HG03175 (cell line): ENCODE data around the gene COQ3.
A peak's percentile ranks its signal among the peaks of the same experiment; 100 is the strongest.
"Not testable (repeated sequence)": the region's sequence is repeated elsewhere in the genome, so short reads cannot be mapped to it uniquely, and the experiment has no call there.

ENCODE experiments used
- ATAC-seq: cut with Tn5 transposase; IDR thresholded peaks from one replicate; pipeline ENCODE4 v1.9.1; 2021; ENCODE audit warnings: mild to moderate bottlenecking, moderate library complexity; ENCODE audit not compliant: unreplicated experiment

Gene COQ3

GRCh38 chr6:99390896-99391295 lies 3.1 kb downstream of the COQ3 start:
- ATAC-seq = no peak

GRCh38 chr6:99384507-99384906 lies 9.5 kb downstream of the COQ3 start:
- no peak for ATAC-seq

- no peak for ATAC-seq
Observed at GRCh38 chr6:99378636-99379035, 15.4 kb downstream of the COQ3 start.

- ATAC-seq = no peak
Observed at GRCh38 chr6:99369533-99369932, 24.5 kb downstream of the COQ3 start.

- ATAC-seq = no peak
Observed at GRCh38 chr6:99366852-99367251, 27.1 kb downstream of the COQ3 start.

GRCh38 chr6:99364026-99364425 lies 30.0 kb downstream of the COQ3 start:
- ATAC-seq = peak; percentile 82

- no peak for ATAC-seq
Observed at GRCh38 chr6:99362678-99363268, 31.2 kb downstream of the COQ3 start.

GRCh38 chr6:99359800-99360199 lies 34.2 kb downstream of the COQ3 start:
- ATAC-seq = no peak

- ATAC-seq = no peak
Observed at GRCh38 chr6:99356641-99357040, 37.4 kb downstream of the COQ3 start.

- ATAC-seq = no peak
Observed at GRCh38 chr6:99354983-99355382, 39.0 kb downstream of the COQ3 start.

GRCh38 chr6:99353126-99353525 lies 40.9 kb downstream of the COQ3 start:
- ATAC-seq = no peak

- ATAC-seq = no peak
Observed at GRCh38 chr6:99350573-99350972, 43.4 kb downstream of the COQ3 start.

- peak; percentile 40 for ATAC-seq
Observed at GRCh38 chr6:99349171-99350141, 44.5 kb downstream of the COQ3 start, which contains the start of gene FAXC. FAXC (minus strand) TSS chr6:99349674; CDS start chr6:99349372, 302 bp downstream.

GRCh38 chr6:99348288-99349170 lies 45.5 kb downstream of the COQ3 start:
- ATAC-seq = no peak

GRCh38 chr6:99347804-99348203 lies 46.2 kb downstream of the COQ3 start:
- no peak for ATAC-seq

GRCh38 chr6:99346595-99346994 lies 47.4 kb downstream of the COQ3 start:
- no peak for ATAC-seq

- no peak for ATAC-seq
Observed at GRCh38 chr6:99345164-99345563, 48.8 kb downstream of the COQ3 start.

GRCh38 chr6:99344289-99344688 lies 49.7 kb downstream of the COQ3 start:
- ATAC-seq = no peak

- no peak for ATAC-seq
Observed at GRCh38 chr6:99341862-99342455, 52.0 kb downstream of the COQ3 start.

GRCh38 chr6:99338188-99338587 lies 55.8 kb downstream of the COQ3 start:
- ATAC-seq = no peak

GRCh38 chr6:99335298-99335697 lies 58.7 kb downstream of the COQ3 start:
- not testable (repeated sequence) for ATAC-seq
